Activated CD8-positive, alpha-beta memory T cell treated with anti-CD3 and anti-CD28 coated beads for 48 hours (primary cell): ENCODE results near the gene GPN2.
A peak's percentile ranks its signal among the peaks of the same experiment; 100 is the strongest.
"Not testable (repeated sequence)": the region's sequence is repeated elsewhere in the genome, so short reads cannot be mapped to it uniquely, and the experiment has no call there.

Source experiments
- DNase-seq, 3 experiments: peaks; one replicate each; pipeline ENCODE4 v3.0.0-alpha.2; 2020; ENCODE audit warnings: low read depth in 2 of 3, low spot score in 2 of 3

GPN2 gene

DNA sequence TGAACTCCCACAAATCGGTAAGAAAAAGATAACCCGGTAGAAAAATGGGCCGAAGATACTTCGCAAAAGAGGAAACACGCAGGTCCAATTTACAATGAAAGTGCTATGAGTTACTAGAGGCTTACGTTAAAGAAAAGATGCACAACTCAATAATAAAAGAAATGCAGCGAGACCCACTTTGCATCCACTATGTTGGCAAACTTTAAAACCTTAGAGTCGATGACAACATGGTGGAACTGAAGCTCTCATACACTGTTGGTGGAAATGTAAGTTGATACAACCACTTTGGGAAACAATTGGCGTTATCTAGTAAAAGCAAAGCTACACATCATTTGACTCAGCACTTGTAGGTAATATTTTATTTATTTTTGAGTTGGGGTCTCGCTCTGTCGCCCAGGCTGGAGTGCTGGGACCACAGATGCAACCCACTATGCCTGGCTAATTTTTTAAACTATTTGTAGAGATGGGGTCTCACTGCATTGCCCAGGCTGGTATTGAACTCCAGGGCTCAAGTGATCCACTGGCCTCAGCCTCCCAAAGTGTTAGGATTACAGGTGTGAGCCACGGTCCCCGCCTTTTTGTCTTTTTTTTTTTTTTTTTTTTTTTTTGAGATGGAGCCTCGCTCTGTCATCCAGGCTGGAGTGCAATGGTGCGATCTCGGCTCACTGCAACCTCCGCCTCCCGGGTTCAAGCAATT is 10.9 kb upstream of the GPN2 start:
- no peak for DNase-seq

GRCh38 chr1:26900001-26900814 is 10.1 kb upstream of the GPN2 start, which contains the start of gene GPATCH3:
GPATCH3 (minus strand) TSS chr1:26900467; CDS start chr1:26900442, 25 bp downstream.
- peak; percentile 64 to 78 (median 66) for DNase-seq

- DNase-seq: no peak
These were observed 7.3 kb upstream of the GPN2 start for GRCh38 chr1:26897351-26897750.

- DNase-seq: no peak
These were observed 4.2 kb upstream of the GPN2 start for GRCh38 chr1:26894263-26894662.

DNA sequence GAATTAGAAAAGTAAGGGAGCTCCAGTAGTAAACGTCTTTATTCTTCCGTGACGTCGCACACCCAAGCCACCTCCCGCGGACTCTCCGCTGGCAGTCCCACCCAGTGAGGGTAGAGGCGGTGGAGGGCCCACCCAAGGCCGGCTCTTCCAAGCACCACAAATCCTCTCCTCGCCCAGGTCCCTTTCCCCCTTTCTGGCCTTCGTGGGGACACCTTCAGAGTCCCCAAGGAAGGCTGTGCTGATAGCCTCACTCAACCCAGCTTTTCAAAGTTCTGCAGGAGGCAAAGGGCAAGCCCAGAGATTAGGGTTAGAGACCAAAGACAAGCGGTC is 349 bp upstream of the GPN2 start:
- DNase-seq: no peak

DNA sequence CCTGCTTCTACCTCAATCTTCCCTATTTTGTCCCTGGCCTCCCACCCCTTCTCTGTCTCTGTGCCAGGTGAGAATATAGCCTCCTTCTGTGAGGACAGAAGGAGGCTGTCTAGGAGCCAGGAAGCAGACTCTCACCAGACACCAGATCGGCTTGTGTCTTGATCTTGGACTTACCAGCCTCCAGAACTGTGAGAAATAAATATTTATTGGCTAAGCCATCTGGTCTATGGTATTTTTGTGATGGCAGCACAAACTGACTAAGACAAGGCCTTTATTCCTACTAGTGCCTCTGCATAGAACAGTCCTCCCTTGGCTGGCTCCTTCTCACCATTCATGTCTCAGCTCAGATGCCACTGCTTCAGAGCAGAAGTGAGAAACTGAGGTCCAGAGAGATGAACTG is 1.9 kb downstream of the GPN2 start:
- no peak for DNase-seq

DNA sequence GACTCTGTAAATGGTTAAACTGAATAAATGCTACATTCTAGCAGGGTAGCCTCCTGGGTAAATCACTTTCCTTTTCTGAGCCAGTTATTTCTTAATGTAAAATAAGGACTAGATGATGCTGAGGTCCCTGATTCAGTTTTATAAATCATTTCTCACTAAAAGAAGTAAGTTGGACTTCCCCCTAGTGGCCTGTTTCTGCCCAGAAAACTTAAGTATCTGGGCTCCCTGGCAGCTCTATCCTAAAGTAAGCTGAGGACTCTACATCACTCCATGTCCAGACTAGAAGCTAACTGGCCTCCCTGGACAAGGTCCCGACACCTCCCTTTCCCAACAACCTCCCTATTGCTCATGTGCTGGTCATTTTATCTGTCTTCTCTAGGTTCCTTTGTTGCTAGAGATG is 3.0 kb downstream of the GPN2 start:
- no peak for DNase-seq

DNA sequence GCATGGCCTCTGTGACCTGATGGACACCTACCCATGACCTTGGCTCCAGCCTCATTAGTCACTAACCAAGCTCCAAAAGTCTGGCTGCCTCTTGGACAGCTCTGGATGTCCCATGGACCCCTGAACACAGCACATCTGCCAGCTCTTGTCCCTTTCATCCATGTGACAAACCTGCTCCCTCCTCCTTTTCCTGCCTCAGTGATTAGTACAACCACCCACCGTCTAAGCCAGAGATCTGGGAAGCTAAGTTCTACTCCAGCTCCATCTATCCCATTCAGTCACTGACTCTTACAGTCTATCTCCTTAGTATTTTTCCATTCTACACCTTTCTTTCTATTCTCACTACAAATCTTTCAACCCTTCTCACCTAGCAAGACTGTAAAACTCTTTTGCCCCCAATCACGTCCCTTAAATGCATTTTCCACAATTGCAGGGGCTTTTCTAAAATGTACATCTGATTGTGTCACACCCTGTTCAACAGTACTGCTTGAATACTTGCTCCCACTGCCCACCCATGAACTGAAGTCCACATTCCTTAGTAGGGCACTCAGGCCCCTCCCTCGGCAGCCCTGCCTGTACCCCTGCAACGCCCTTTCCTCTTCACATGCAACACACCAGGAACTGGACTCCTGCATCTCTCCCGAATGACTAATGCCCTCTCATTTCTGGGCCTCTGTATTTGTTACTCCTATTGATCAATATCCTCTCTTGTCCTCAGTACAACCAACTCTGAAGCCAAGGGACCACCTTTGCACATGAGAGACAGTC is 7.2 kb downstream of the GPN2 start:
- DNase-seq: no peak

DNA sequence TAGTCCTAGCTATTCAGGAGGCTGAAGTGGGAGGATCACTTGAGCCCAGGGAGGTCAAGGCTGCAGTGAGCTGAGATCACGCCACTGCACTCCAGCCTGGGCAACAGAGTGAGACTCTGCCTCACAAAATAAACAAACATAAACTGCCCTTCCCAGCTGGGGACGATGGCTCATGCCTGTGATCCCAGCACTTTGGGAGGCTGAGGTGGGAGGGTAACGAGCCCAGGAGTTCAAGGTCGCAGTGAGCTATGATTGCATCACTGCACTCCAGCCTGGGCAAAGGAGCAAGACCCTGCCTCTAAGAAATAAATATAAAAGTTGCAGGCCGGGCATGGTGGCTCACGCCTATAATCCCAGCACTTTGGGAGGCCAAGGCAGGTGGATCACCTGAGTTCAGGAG is 8.5 kb downstream of the GPN2 start:
- not testable (repeated sequence) for DNase-seq

DNA sequence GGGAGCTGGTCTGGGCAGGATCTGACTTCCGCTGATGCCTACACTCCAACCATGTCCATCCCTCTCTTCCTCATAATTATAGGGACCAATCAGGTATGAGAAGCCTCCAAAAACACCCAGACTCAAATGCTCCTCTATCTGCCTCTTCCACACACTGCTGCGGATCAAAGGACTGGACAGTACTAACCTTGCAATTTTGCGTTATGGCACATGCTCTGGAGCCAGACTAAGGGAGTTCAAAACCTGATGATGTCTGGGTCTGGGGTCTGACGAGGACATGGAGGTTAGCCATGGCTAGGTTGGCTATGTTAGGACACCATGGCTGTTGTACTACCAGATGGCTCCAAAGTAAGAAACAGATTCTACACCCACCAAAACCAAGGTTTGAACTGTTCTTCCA is 10.3 kb downstream of the GPN2 start:
- no peak for DNase-seq

- DNase-seq: no peak
These were observed 12.8 kb downstream of the GPN2 start for GRCh38 chr1:26877326-26877725.

GRCh38 chr1:26874896-26875295 is 15.2 kb downstream of the GPN2 start:
- no peak for DNase-seq

- not testable (repeated sequence) for DNase-seq
These were observed 17.0 kb downstream of the GPN2 start for GRCh38 chr1:26873097-26873496.

- DNase-seq: peak; percentile 80 to 98 (median 87)
These were observed 25.2 kb downstream of the GPN2 start for GRCh38 chr1:26864610-26865480.

GRCh38 chr1:26863685-26864077 is 26.4 kb downstream of the GPN2 start:
- no peak for DNase-seq

- peak in 1 of 3 experiments; percentile 31 for DNase-seq
These were observed 27.1 kb downstream of the GPN2 start, which contains the start of gene SFN for GRCh38 chr1:26862781-26863684. SFN (plus strand) TSS chr1:26863149; CDS start chr1:26863213, 64 bp downstream.

- DNase-seq: no peak
These were observed 28.1 kb downstream of the GPN2 start for GRCh38 chr1:26861889-26862378.

- DNase-seq: no peak
These were observed 28.8 kb downstream of the GPN2 start for GRCh38 chr1:26861286-26861701.

DNA sequence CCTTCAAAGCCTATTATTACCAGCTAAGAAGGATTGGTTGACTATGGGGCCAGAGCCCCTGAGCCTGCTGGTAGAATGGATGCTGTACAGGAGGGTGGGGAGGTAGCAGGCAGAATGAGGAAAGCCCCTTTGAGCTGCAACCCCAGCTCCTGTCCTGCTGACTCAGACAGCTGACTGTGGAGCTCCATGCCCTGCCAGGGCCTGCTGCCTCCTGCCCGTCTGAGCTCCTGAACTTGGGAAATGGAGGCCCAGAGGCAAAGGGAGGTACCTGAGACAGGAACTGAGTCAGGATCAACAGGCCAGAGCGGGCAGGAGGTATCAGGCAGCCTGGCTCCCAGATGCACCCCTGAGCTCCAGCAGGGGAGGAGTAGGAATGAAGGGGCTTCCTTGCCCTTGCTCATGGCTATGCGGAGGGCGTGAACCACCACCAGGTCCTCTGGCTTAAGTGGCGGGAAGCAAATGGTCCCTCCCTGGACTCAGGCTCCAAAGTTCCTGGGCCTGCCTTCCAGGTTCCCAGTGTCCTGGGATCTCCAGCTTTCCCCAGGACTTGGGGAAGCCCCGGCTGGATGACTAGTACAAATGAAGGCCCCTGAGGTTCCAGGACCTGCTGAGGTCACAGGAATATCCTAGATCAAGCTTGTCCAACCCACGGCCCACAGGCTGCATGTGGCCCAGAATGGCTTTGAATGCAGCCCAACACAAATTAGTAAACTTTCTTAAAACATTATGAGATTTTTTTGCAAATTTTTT is 31.0 kb downstream of the GPN2 start:
- no peak for DNase-seq
